Ectodermal cell (in vitro differentiated cells): ENCODE data around the gene PGAP6.
"Not testable (repeated sequence)": the region's sequence is repeated elsewhere in the genome, so short reads cannot be mapped to it uniquely, and the experiment has no call there.

Experiments
- H3K27ac ChIP-seq: 2 replicates; pipeline ENCODE4 v1.7.0; 2013; ENCODE audit warnings: mild to moderate bottlenecking, low read depth, low read length; ENCODE audit not compliant: insufficient read depth, poor library complexity, severe bottlenecking
- H3K27me3 ChIP-seq: 2 replicates; pipeline ENCODE4 v1.7.0; 2013; ENCODE audit warnings: mild to moderate bottlenecking, low read length; ENCODE audit not compliant: insufficient read depth, control insufficient read depth, poor library complexity, severe bottlenecking
- H3K36me3 ChIP-seq: one replicate; pipeline ENCODE4 v1.7.0; 2013; ENCODE audit warnings: low read length; ENCODE audit not compliant: control insufficient read depth, insufficient read depth
- H3K4me1 ChIP-seq: one replicate; pipeline ENCODE4 v1.7.0; 2013; ENCODE audit warnings: low read length; ENCODE audit not compliant: control insufficient read depth, insufficient read depth
- H3K4me3 ChIP-seq: 2 replicates; pipeline ENCODE4 v1.7.0; 2013; ENCODE audit warnings: low read depth, low read length, control low read depth; ENCODE audit not compliant: insufficient read depth
- H3K9me3 ChIP-seq: 2 replicates; pipeline ENCODE4 v1.7.0; 2013; ENCODE audit warnings: mild to moderate bottlenecking, low read length, moderate library complexity; ENCODE audit not compliant: control insufficient read depth
- WGBS, 2 experiments: methylation state at CpG; one replicate each; pipeline ENCODE4 v1.1.7; 2013; ENCODE audit warnings: missing lambda C conversion rate in 2 of 2; 5-methylcytosine and 5-hydroxymethylcytosine counted together

The PGAP6 gene

GRCh38 chr16:364595-365491 is 16.9 kb downstream of the PGAP6 start:
- no peak overlapping the region for H3K27ac ChIP-seq
- H3K36me3 ChIP-seq, result peaks cover 21% of the 10 kb centered on the region
- H3K27me3 ChIP-seq, result no peaks in the 10 kb centered on the region
- H3K9me3 ChIP-seq, result no peaks in the 10 kb centered on the region
- WGBS, 2 experiments, result 85 to 87% methylated on average over 19 of the region's 19 CpGs
- H3K4me1 ChIP-seq, result peaks cover 5% of the 10 kb centered on the region
- no peak overlapping the region for H3K4me3 ChIP-seq

- H3K36me3 ChIP-seq, result peaks cover 19% of the 10 kb centered on the region
- no peaks in the 10 kb centered on the region for H3K9me3 ChIP-seq
- H3K27me3 ChIP-seq, result no peaks in the 10 kb centered on the region
- WGBS, 2 experiments, result 75 to 80% methylated on average over 21 to 24 of the region's 24 CpGs
- H3K4me3 ChIP-seq, result no peak overlapping the region
- H3K27ac ChIP-seq, result no peak overlapping the region
- H3K4me1 ChIP-seq, result no peaks in the 10 kb centered on the region
These were observed 17.9 kb downstream of the PGAP6 start for GRCh38 chr16:363766-364490.

- H3K9me3 ChIP-seq, result no peaks in the 10 kb centered on the region
- no peak overlapping the region for H3K4me3 ChIP-seq
- H3K27me3 ChIP-seq, result no peaks in the 10 kb centered on the region
- WGBS, 2 experiments, result 85 to 86% methylated on average over 20 of the region's 20 CpGs
- H3K4me1 ChIP-seq, result no peaks in the 10 kb centered on the region
- no peak overlapping the region for H3K27ac ChIP-seq
- peaks cover 13% of the 10 kb centered on the region for H3K36me3 ChIP-seq
These were observed 18.5 kb downstream of the PGAP6 start for GRCh38 chr16:363110-363765.

- 78 to 82% methylated on average over 14 to 20 of the region's 24 CpGs for WGBS, 2 experiments
- H3K27ac ChIP-seq, H3K9me3 ChIP-seq, H3K27me3 ChIP-seq, H3K4me1 ChIP-seq, H3K4me3 ChIP-seq, H3K36me3 ChIP-seq: not testable (repeated sequence)
These were observed 19.1 kb downstream of the PGAP6 start for GRCh38 chr16:362702-362999.

GRCh38 chr16:361872-362701 is 19.7 kb downstream of the PGAP6 start:
- Histone ChIP-seq H3K9me3 (no peaks in the 10 kb centered on the region), H3K4me3 (no peak overlapping the region), H3K27ac (peak overlapping the region; percentile 8), H3K4me1 (no peaks in the 10 kb centered on the region), H3K36me3 (peaks cover 1% of the 10 kb centered on the region), H3K27me3 (no peaks in the 10 kb centered on the region)
- WGBS, 2 experiments, result 57% methylated on average over 30 of the region's 30 CpGs

GRCh38 chr16:361341-361871 is 20.4 kb downstream of the PGAP6 start:
- Histone ChIP-seq H3K36me3 (no peaks in the 10 kb centered on the region), H3K27me3 (no peaks in the 10 kb centered on the region), H3K4me1 (no peaks in the 10 kb centered on the region), H3K9me3 (no peaks in the 10 kb centered on the region), H3K27ac (no peak overlapping the region), H3K4me3 (no peak overlapping the region)
- WGBS, 2 experiments, result 90% methylated on average over 30 of the region's 30 CpGs

GRCh38 chr16:360698-361336 is 21.0 kb downstream of the PGAP6 start:
- Histone ChIP-seq H3K27ac (no peak overlapping the region), H3K27me3 (no peaks in the 10 kb centered on the region), H3K4me3 (no peak overlapping the region), H3K4me1 (no peaks in the 10 kb centered on the region), H3K36me3 (no peaks in the 10 kb centered on the region), H3K9me3 (no peaks in the 10 kb centered on the region)
- WGBS, 2 experiments, result 95% methylated on average over 47 of the region's 47 CpGs

- Histone ChIP-seq H3K9me3 (no peaks in the 10 kb centered on the region), H3K4me1 (no peaks in the 10 kb centered on the region), H3K27ac (no peak overlapping the region), H3K4me3 (no peak overlapping the region), H3K36me3 (no peaks in the 10 kb centered on the region), H3K27me3 (no peaks in the 10 kb centered on the region)
- WGBS, 2 experiments, result 89 to 93% methylated on average over 47 of the region's 47 CpGs
These were observed 21.7 kb downstream of the PGAP6 start for GRCh38 chr16:359871-360697.
